IMR-90 (cell line): ENCODE results near the gene NRP1. TPM values are rescaled to one million over a fixed set of nuclear protein-coding genes. Genes with fewer than 3 reads are reported as not detected.

Source experiments
- ATAC-seq: fragments of 200-7000 bp; cut with Tn5 transposase; 2 replicates; pipeline ENCODE4 v1.9.1; 2020; ENCODE audit warnings: low read depth, mild to moderate bottlenecking, moderate library complexity
- BruUV-seq: library from RNA; stranded (reverse); fragments of 400-500 nt; replicated peaks from 2 replicates; lab custom pipeline; 2021; lab: Mats Ljungman, UMichigan
- CTCF ChIA-PET: fragments of 300-600 bp; formaldehyde crosslinking; extraction: SDS; loops from one replicate; lab custom pipeline; 2021; ENCODE audit warnings: antibody characterized with exemption; lab: Yijun Ruan, JAX
- POLR2A ChIA-PET: fragments of 300-600 bp; sonication (Branson Sonifier 250); formaldehyde crosslinking; loops from one replicate; lab custom pipeline; 2022; ENCODE audit warnings: antibody characterized with exemption; ENCODE audit not compliant: unreplicated experiment; lab: Charles Lee
- DNase-seq: peaks from one replicate; pipeline ENCODE4 v3.0.0; 2013
- H2AFZ ChIP-seq: replicated peaks from 2 replicates; pipeline ENCODE3; 2013; ENCODE audit warnings: low read length, mild to moderate bottlenecking; ENCODE audit not compliant: poor library complexity
- H2AK5ac ChIP-seq: 2 replicates; pipeline ENCODE4 v1.6.1; 2013; ENCODE audit warnings: low read depth, low read length, inconsistent platforms
- H2AK9ac ChIP-seq: replicated peaks from 2 replicates; pipeline ENCODE3; 2013; ENCODE audit warnings: mild to moderate bottlenecking, low read depth, low read length, moderate library complexity; ENCODE audit not compliant: poor library complexity
- H2BK120ac ChIP-seq: 2 replicates; pipeline ENCODE4 v1.6.1; 2013; ENCODE audit warnings: low read depth, low read length, inconsistent platforms
- H2BK15ac ChIP-seq: 3 replicates; pipeline ENCODE4 v1.6.1; 2013; ENCODE audit warnings: low read depth, low read length, inconsistent platforms
- H2BK20ac ChIP-seq: 2 replicates; pipeline ENCODE4 v1.6.1; 2013; ENCODE audit warnings: low read depth, mild to moderate bottlenecking, inconsistent platforms, low read length, moderate library complexity
- H2BK5ac ChIP-seq: 2 replicates; pipeline ENCODE4 v1.6.1; 2013; ENCODE audit warnings: mild to moderate bottlenecking, low read depth, low read length, inconsistent platforms; ENCODE audit not compliant: poor library complexity, severe bottlenecking
- H3K14ac ChIP-seq: replicated peaks from 2 replicates; pipeline ENCODE4 v1.6.1; 2013; ENCODE audit warnings: low read depth, low read length, inconsistent platforms
- H3K18ac ChIP-seq: 2 replicates; pipeline ENCODE4 v1.6.1; 2013; ENCODE audit warnings: low read depth, low read length, control low read depth
- H3K23ac ChIP-seq: 2 replicates; pipeline ENCODE4 v1.6.1; 2013; ENCODE audit warnings: low read depth, low read length, inconsistent platforms
- H3K27ac ChIP-seq: 2 replicates; pipeline ENCODE4 v1.5.1; 2013; ENCODE audit warnings: mild to moderate bottlenecking, control low read depth, low read length; ENCODE audit not compliant: insufficient read depth
- H3K27me3 ChIP-seq: 2 replicates; pipeline ENCODE4 v1.6.1; 2013; ENCODE audit warnings: low read length; ENCODE audit not compliant: control insufficient read depth, insufficient read depth
- H3K36me3 ChIP-seq: 2 replicates; pipeline ENCODE4 v1.6.1; 2013; ENCODE audit warnings: low read length, mixed read lengths; ENCODE audit not compliant: control insufficient read depth, insufficient read depth
- H3K4ac ChIP-seq: 2 replicates; pipeline ENCODE4 v1.6.1; 2013; ENCODE audit warnings: low read depth, low read length, inconsistent platforms
- H3K4me1 ChIP-seq: 2 replicates; pipeline ENCODE4 v1.6.1; 2013; ENCODE audit warnings: low read length, mixed read lengths; ENCODE audit not compliant: control insufficient read depth, insufficient read depth
- H3K4me2 ChIP-seq: 2 replicates; pipeline ENCODE4 v1.6.1; 2013; ENCODE audit warnings: low read depth, mild to moderate bottlenecking, control low read depth, low read length, moderate library complexity
- H3K4me3 ChIP-seq: 2 replicates; pipeline ENCODE4 v1.5.1; 2013; ENCODE audit warnings: low read depth, mild to moderate bottlenecking, control low read depth, low read length, moderate library complexity; ENCODE audit not compliant: insufficient read depth
- H3K56ac ChIP-seq: 2 replicates; pipeline ENCODE4 v1.6.1; 2013; ENCODE audit warnings: low read length, inconsistent platforms; ENCODE audit not compliant: insufficient read depth; ENCODE audit errors: extremely low read depth
- H3K79me1 ChIP-seq, 2 experiments: 2 replicates each; pipeline ENCODE4 v1.6.1; 2013; ENCODE audit warnings: low read length in 2 of 2, inconsistent platforms in 1 of 2, low read depth in 1 of 2
- H3K9ac ChIP-seq: 2 replicates; pipeline ENCODE4 v1.6.1; 2013; ENCODE audit warnings: low read depth, low read length, control low read depth
- H3K9me1 ChIP-seq: 2 replicates; pipeline ENCODE4 v1.6.1; 2013; ENCODE audit warnings: low read length, inconsistent platforms; ENCODE audit not compliant: insufficient read depth
- H3K9me3 ChIP-seq: 2 replicates; pipeline ENCODE4 v1.6.1; 2013; ENCODE audit warnings: low read length; ENCODE audit not compliant: control insufficient read depth, insufficient read depth
- H4K20me1 ChIP-seq: 2 replicates; pipeline ENCODE4 v1.6.1; 2013; ENCODE audit warnings: low read length, inconsistent platforms; ENCODE audit not compliant: insufficient read depth
- H4K5ac ChIP-seq: 2 replicates; pipeline ENCODE4 v1.6.1; 2013; ENCODE audit warnings: mild to moderate bottlenecking, low read depth, low read length, control low read depth
- H4K8ac ChIP-seq, 2 experiments: 2 replicates each; pipeline ENCODE4 v1.6.1; 2013; ENCODE audit warnings: low read depth in 2 of 2, low read length in 2 of 2, control low read depth in 1 of 2, inconsistent platforms in 1 of 2
- H4K91ac ChIP-seq: 2 replicates; pipeline ENCODE4 v1.6.1; 2013; ENCODE audit warnings: low read depth, low read length, inconsistent platforms; ENCODE audit not compliant: insufficient read depth
- CEBPB ChIP-seq: IDR thresholded peaks from 2 replicates; pipeline ENCODE4 v1.6.1; 2012; ENCODE audit warnings: low read depth, low read length, improper control_type of control experiment
- NFE2L2 ChIP-seq: fragments of 150-350 bp; IDR thresholded peaks from 2 replicates; pipeline ENCODE4 v1.6.1; 2016; ENCODE audit warnings: low read depth, mild to moderate bottlenecking, low read length
- RCOR1 ChIP-seq: IDR thresholded peaks from 2 replicates; pipeline ENCODE4 v1.6.1; 2012; ENCODE audit warnings: mild to moderate bottlenecking, low read length, improper control_type of control experiment; ENCODE audit not compliant: insufficient replicate concordance
- WGBS, 2 experiments: methylation state at CpG; one replicate each; pipeline versions ENCODE4 v1.1.5 to v1.1.7; 2013; ENCODE audit warnings: missing lambda C conversion rate in 2 of 2; ENCODE audit not compliant: insufficient read length in 1 of 2; ENCODE audit errors: extremely low coverage in 2 of 2; 5-methylcytosine and 5-hydroxymethylcytosine counted together
- dilution Hi-C: fragments of 300-500 bp; cut with HindIII; formaldehyde crosslinking; loops from one replicate; pipeline ENCODE4 v1.14.3; 2018; ENCODE audit warnings: low sequenced_read_pairs; ENCODE audit not compliant: unreplicated experiment
- in situ Hi-C: fragments of 300-500 bp; cut with MboI; formaldehyde crosslinking; loops from 3 replicates; pipeline ENCODE4 v1.14.3; 2019; ENCODE audit warnings: low sequenced_read_pairs, inconsistent platforms, mixed read lengths
- intact Hi-C: fragments of 100-400 bp; cut with micrococcal nuclease; formaldehyde crosslinking; loops from 2 replicates; pipeline ENCODE4 v1.10.0; 2022
- polyA plus RNA-seq, 3 experiments: library from polyadenylated mRNA; depleted of rRNA; stranded (reverse); fragments of >200 nt; gene quantifications; 2 replicates each; pipeline ENCODE4 v1.2.3, GENCODE V29; 2012; ENCODE audit warnings: low replicate concordance in 1 of 3
- total RNA-seq: library from RNA; depleted of rRNA; stranded (reverse); fragments of >200 nt; gene quantifications from 2 replicates; pipeline ENCODE4 v1.2.3, GENCODE V29; 2012

Gene NRP1
- total and polyA plus RNA-seq, 2 of the 4 experiments (the other 2 are of a cell fraction): 108 to 227 TPM

DNA sequence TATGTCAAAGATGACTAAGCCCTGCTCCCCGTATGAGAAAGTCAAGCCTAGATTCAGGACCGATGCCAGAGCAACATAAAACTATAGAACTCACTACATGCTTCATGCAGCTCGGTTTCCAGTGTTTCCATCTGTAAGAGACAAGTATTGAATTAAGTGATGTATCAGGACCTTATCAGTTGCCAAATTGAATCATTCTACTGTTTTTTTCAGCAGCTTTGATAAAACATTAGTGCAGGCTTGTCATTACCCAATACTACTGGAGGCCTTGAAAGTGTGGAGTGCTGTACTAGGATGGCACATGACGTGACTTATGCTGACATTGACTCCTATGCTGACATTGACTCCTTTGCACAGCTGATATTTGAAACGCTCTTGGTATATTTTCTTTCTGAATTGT, 10.8 kb upstream of the NRP1 start:
- H3K79me1 ChIP-seq: peaks cover 3 to 5% of the 10 kb centered on the region in 2 experiments; a peak in 1 of 4 replicates
- no peak overlapping the region for H3K56ac ChIP-seq
- no peak overlapping the region for H2BK15ac ChIP-seq
- POLR2A ChIA-PET: no interaction called here
- peaks cover 10% of the 10 kb centered on the region for H3K9me1 ChIP-seq
- no peak overlapping the region for H3K14ac ChIP-seq
- no peak overlapping the region for H3K18ac ChIP-seq
- no peak overlapping the region for H3K4ac ChIP-seq
- no peak overlapping the region for H4K91ac ChIP-seq
- DNase-seq (no peak), ATAC-seq (no peak)
- no peak overlapping the region for H2BK120ac ChIP-seq
- no peak overlapping the region for H3K23ac ChIP-seq
- no peak overlapping the region for H3K27ac ChIP-seq
- no peak overlapping the region for H3K4me3 ChIP-seq
- no peak overlapping the region for H2AK5ac ChIP-seq
- no peaks in the 10 kb centered on the region for H4K20me1 ChIP-seq
- in situ Hi-C loops: loop anchor here (25.0 kb wide), 2 partner anchors 567 to 767 kb away; no protein-coding TSS in a partner anchor
- intact Hi-C loops: no loop called here
- H3K4me2 ChIP-seq: no peak overlapping the region
- peaks cover 11% of the 10 kb centered on the region for H3K4me1 ChIP-seq
- H4K8ac ChIP-seq: no peak overlapping the region
- no peak overlapping the region for H4K5ac ChIP-seq
- CTCF ChIA-PET: no interaction called here
- whole genome bisulfite sequencing, 2 experiments: no CpG with 5 or more reads among the region's 5 CpGs
- no peak overlapping the region; the same call in 1 of the 2 replicates for H2BK20ac ChIP-seq
- no peak overlapping the region for H2AK9ac ChIP-seq
- TF ChIP-seq NFE2L2 (no peak), RCOR1 (no peak), CEBPB (peak; percentile 13; the same call in 1 of the 2 replicates)
- H3K9me3 ChIP-seq: no peaks in the 10 kb centered on the region
- H2BK5ac ChIP-seq: no peak overlapping the region
- H2AFZ ChIP-seq: no peak overlapping the region
- dilution Hi-C loops: no loop called here
- H3K9ac ChIP-seq: no peak overlapping the region
- no peaks in the 10 kb centered on the region for H3K27me3 ChIP-seq
- no TSS peak for BruUV-seq
- no peaks in the 10 kb centered on the region for H3K36me3 ChIP-seq
